HCT116 (cell line): ENCODE data around the gene TMEM187. TPM values are rescaled to one million over a fixed set of nuclear protein-coding genes. Genes with fewer than 3 reads are reported as not detected.

Experiments used
- ATAC-seq: fragments of 200-7000 bp; cut with Tn5 transposase; 2 replicates; pipeline ENCODE4 v1.9.1; 2020; ENCODE audit warnings: mild to moderate bottlenecking, moderate library complexity
- BruUV-seq: library from RNA; stranded (reverse); fragments of 400-500 nt; replicated peaks from 2 replicates; lab custom pipeline; 2021; lab: Mats Ljungman, UMichigan
- CTCF ChIA-PET: fragments of 300-600 bp; sonication (Branson Sonifier 250); formaldehyde crosslinking; loops from one replicate; lab custom pipeline; 2021; ENCODE audit warnings: antibody characterized with exemption; lab: Charles Lee
- POLR2A ChIA-PET: fragments of 300-600, 350-600 bp; sonication (Branson Sonifier 250); formaldehyde crosslinking; loops from one replicate; lab custom pipeline; 2021; ENCODE audit warnings: antibody characterized with exemption; lab: Charles Lee
- RAD21 ChIA-PET, 2 experiments: fragments of 300-600 bp; sonication (Branson Sonifier 250); formaldehyde crosslinking; loops; one replicate each; lab custom pipeline; 2023; ENCODE audit warnings: low total read pairs in 2 of 2; ENCODE audit not compliant: uncharacterized antibody in 2 of 2, unreplicated experiment in 2 of 2, low non-redundant PET in 1 of 2; lab: Charles Lee
- DNase-seq: peaks from one replicate; pipeline ENCODE4 v3.0.0-alpha.2; 2010; ENCODE audit warnings: low read depth, low spot score
- H2AFZ ChIP-seq: fragments of 200-600 bp; shearing (Covaris generic), sonication (generic); 2 replicates; pipeline ENCODE4 v1.6.1; 2017; ENCODE audit warnings: low read depth, mixed run types, mixed read lengths, antibody characterized with exemption, low read length; ENCODE audit not compliant: poor library complexity, severe bottlenecking
- H3K27ac ChIP-seq: 2 replicates; pipeline ENCODE4 v1.5.1; 2012; ENCODE audit warnings: low read depth, low read length
- H3K27me3 ChIP-seq: fragments of 200-600 bp; sonication (generic); 2 replicates; pipeline ENCODE4 v1.6.1; 2016; ENCODE audit warnings: mixed run types, low read length, mixed read lengths; ENCODE audit not compliant: insufficient read depth
- H3K36me3 ChIP-seq, 2 experiments: fragments of 200-500 bp in 1 of 2; fragments of 200-600 bp in 1 of 2; sonication (Bioruptor generic) in 1 of 2; sonication (generic) in 1 of 2; 2 replicates each; pipeline versions ENCODE4 v1.5.1 to v1.6.1; 2014 to 2016; ENCODE audit warnings: low read length in 2 of 2, inconsistent platforms in 1 of 2, mixed read lengths in 1 of 2, mixed run types in 1 of 2; ENCODE audit not compliant: insufficient read depth in 2 of 2, control insufficient read depth in 1 of 2
- H3K4me1 ChIP-seq, 2 experiments: fragments of 200-600 bp in 1 of 2; sonication (generic) in 1 of 2; 2 replicates each; pipeline versions ENCODE4 v1.5.1 to v1.6.1; 2012 to 2017; ENCODE audit warnings: low read length in 2 of 2, inconsistent platforms in 1 of 2, mild to moderate bottlenecking in 1 of 2, mixed read lengths in 1 of 2, mixed run types in 1 of 2, moderate library complexity in 1 of 2; ENCODE audit not compliant: insufficient read depth in 2 of 2, control insufficient read depth in 1 of 2
- H3K4me2 ChIP-seq: fragments of 200-600 bp; sonication (generic); 2 replicates; pipeline ENCODE4 v1.6.1; 2017; ENCODE audit warnings: mixed run types, low read length, mixed read lengths
- H3K4me3 ChIP-seq, 2 experiments: fragments of 200-600 bp in 1 of 2; sonication (generic) in 1 of 2; replicated peaks in 1 of 2; 2 replicates each; pipeline ENCODE4 v1.5.1; 2011 to 2016; ENCODE audit warnings: low read length in 2 of 2, control low read depth in 1 of 2, low read depth in 1 of 2, mild to moderate bottlenecking in 1 of 2, mixed read lengths in 1 of 2, mixed run types in 1 of 2
- H3K79me2 ChIP-seq: fragments of 200-600 bp; sonication (generic); 2 replicates; pipeline ENCODE4 v1.6.1; 2017; ENCODE audit warnings: mild to moderate bottlenecking, mixed run types, low read length, moderate library complexity, mixed read lengths; ENCODE audit not compliant: insufficient read depth
- H3K9ac ChIP-seq: fragments of 200-600 bp; sonication (generic); 2 replicates; pipeline ENCODE4 v1.6.1; 2016; ENCODE audit warnings: low read length, mixed read lengths
- H3K9me2 ChIP-seq: fragments of 200-600 bp; sonication (generic), shearing (Covaris generic); 2 replicates; pipeline ENCODE4 v1.6.1; 2017; ENCODE audit warnings: mixed run types, mild to moderate bottlenecking, moderate library complexity; ENCODE audit not compliant: insufficient read depth
- H3K9me3 ChIP-seq, 2 experiments: fragments of 200-500 bp in 1 of 2; fragments of 200-600 bp in 1 of 2; sonication (Bioruptor generic) in 1 of 2; sonication (generic) in 1 of 2; 2 replicates each; pipeline ENCODE4 v1.6.1; 2014 to 2017; ENCODE audit warnings: low read length in 2 of 2, mixed read lengths in 2 of 2, inconsistent platforms in 1 of 2, low read depth in 1 of 2, mild to moderate bottlenecking in 1 of 2, mixed run types in 1 of 2, moderate library complexity in 1 of 2; ENCODE audit not compliant: control insufficient read depth in 1 of 2, insufficient read depth in 1 of 2
- H4K20me1 ChIP-seq: fragments of 200-600 bp; sonication (generic), shearing (Covaris generic); 2 replicates; pipeline ENCODE4 v1.6.1; 2017; ENCODE audit warnings: mixed run types, mild to moderate bottlenecking, moderate library complexity; ENCODE audit not compliant: insufficient read depth
- ATF3 ChIP-seq: IDR thresholded peaks from 2 replicates; pipeline ENCODE4 v1.6.1; 2012
- CEBPB ChIP-seq: IDR thresholded peaks from 2 replicates; pipeline ENCODE4 v1.6.1; 2012; ENCODE audit warnings: low read depth
- ELF1 ChIP-seq: IDR thresholded peaks from 2 replicates; pipeline ENCODE4 v1.6.1; 2012; ENCODE audit warnings: low read depth, borderline replicate concordance
- EZH2 ChIP-seq: fragments of 200-600 bp; sonication (generic); IDR thresholded peaks from 2 replicates; pipeline ENCODE4 v1.6.1; 2017; ENCODE audit warnings: antibody characterized with exemption, mixed run types
- FOSL1 ChIP-seq: IDR thresholded peaks from 2 replicates; pipeline ENCODE4 v1.6.1; 2012; ENCODE audit warnings: low read depth
- JUND ChIP-seq: IDR thresholded peaks from 2 replicates; pipeline ENCODE4 v1.6.1; 2012
- MAX ChIP-seq: IDR thresholded peaks from 2 replicates; pipeline ENCODE4 v1.6.1; 2012
- POLR2A ChIP-seq: IDR thresholded peaks from 2 replicates; pipeline ENCODE4 v1.7.0; 2011; ENCODE audit warnings: borderline replicate concordance; ENCODE audit not compliant: insufficient read depth, insufficient read length; ENCODE audit errors: extremely low read depth
- POLR2AphosphoS5 ChIP-seq: IDR thresholded peaks from 2 replicates; pipeline ENCODE4 v1.6.1; 2011; ENCODE audit warnings: mild to moderate bottlenecking, low read depth, low read length, moderate library complexity
- RAD21 ChIP-seq: IDR thresholded peaks from 2 replicates; pipeline ENCODE4 v1.6.1; 2012; ENCODE audit warnings: low read depth, mild to moderate bottlenecking
- SIN3A ChIP-seq: IDR thresholded peaks from 2 replicates; pipeline ENCODE4 v1.6.1; 2012; ENCODE audit warnings: low read depth
- SP1 ChIP-seq: IDR thresholded peaks from 2 replicates; pipeline ENCODE4 v1.6.1; 2012; ENCODE audit warnings: low read depth
- SRF ChIP-seq: IDR thresholded peaks from 2 replicates; pipeline ENCODE4 v1.6.1; 2012; ENCODE audit warnings: low read depth
- TCF7L2 ChIP-seq: IDR thresholded peaks from 2 replicates; pipeline ENCODE4 v1.7.0; 2011; ENCODE audit warnings: borderline replicate concordance, inconsistent platforms; ENCODE audit not compliant: insufficient read depth, insufficient read length; ENCODE audit errors: extremely low read depth
- YY1 ChIP-seq: IDR thresholded peaks from 2 replicates; pipeline ENCODE4 v1.6.1; 2011; ENCODE audit warnings: low read length, low read depth, moderate library complexity, mild to moderate bottlenecking; ENCODE audit not compliant: insufficient replicate concordance; ENCODE audit errors: extremely low read depth
- ZFX ChIP-seq: fragments of 450-650 bp; IDR thresholded peaks from 2 replicates; pipeline ENCODE4 v1.6.1; 2017
- ZNF274 ChIP-seq: fragments of 200-500 bp; sonication (Bioruptor generic); IDR thresholded peaks from 2 replicates; pipeline ENCODE4 v1.6.1; 2014; ENCODE audit warnings: mild to moderate bottlenecking, low read depth, low read length, inconsistent platforms
- intact Hi-C: fragments of 100-400 bp; cut with micrococcal nuclease; formaldehyde crosslinking; loops from 2 replicates; pipeline ENCODE4 v1.10.0; 2022
- total RNA-seq: library from RNA; stranded (reverse); gene quantifications from one replicate; pipeline ENCODE4 v1.2.1, GENCODE V29; 2021; ENCODE audit not compliant: unreplicated experiment
- TF ChIP-seq, protein P1 (sequence below): IDR thresholded peaks from 2 replicates; pipeline ENCODE4 v1.6.1; 2011; ENCODE audit warnings: mild to moderate bottlenecking, low read length, moderate library complexity; ENCODE audit not compliant: insufficient replicate concordance; ENCODE audit errors: extremely low read depth

Gene TMEM187
- total RNA-seq, 1 experiment from 2014 or later: 12.6 TPM

DNA sequence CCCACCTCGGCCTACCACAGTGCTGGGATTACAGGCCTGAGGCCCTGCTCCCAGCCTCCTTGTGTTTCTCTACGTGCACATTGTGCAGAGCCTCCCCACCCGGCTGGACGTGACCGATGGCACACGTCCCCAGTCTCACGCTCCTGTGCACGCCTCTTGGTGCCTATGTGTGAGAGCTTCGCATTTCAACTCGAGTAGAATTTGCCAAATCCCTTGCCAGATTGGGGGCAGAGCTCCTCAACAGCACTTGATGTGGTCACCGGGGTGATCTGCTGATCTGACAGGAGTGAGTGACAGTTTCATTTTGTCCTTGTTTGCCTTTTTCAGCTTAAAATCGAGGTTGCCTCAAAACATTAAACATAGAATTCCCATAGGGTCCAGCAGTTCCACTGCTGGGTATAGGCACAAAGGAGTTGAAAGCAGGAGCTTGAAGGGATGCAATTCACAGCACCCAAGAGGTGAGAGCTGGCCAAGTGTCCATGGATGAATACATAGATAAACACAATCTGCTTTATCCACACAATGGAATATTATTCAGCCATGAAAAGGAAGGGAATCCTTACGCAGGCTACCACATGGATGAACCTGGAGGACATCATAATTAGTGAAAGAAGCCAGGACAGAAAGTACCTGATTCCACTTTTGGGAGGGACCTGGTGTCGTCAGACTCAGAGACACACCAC, 17.6 kb downstream of the TMEM187 start:
- no peak overlapping the region for H2AFZ ChIP-seq
- intact Hi-C loops: no loop called here
- H3K9me2 ChIP-seq: no peaks in the 10 kb centered on the region
- no peaks in the 10 kb centered on the region for H4K20me1 ChIP-seq
- H3K9me3 ChIP-seq: no peaks in the 10 kb centered on the region
- H3K4me3 ChIP-seq: no peak overlapping the region
- no TSS peak for BruUV-seq
- POLR2A ChIA-PET: interaction anchor here (0.9 kb wide), 1 partner anchor 64 kb away, joined by 3 read pairs; the partner anchor contains the start of gene ARHGAP4
- CTCF ChIA-PET: no interaction called here
- no peaks in the 10 kb centered on the region for H3K79me2 ChIP-seq
- no peak overlapping the region for H3K9ac ChIP-seq
- H3K27ac ChIP-seq: no peak overlapping the region
- TF ChIP-seq POLR2A (no peak), ZFX (no peak), MAX (no peak), YY1 (no peak), SIN3A (no peak), RAD21 (no peak), SRF (no peak), TCF7L2 (no peak), JUND (no peak), POLR2AphosphoS5 (no peak), ZNF274 (no peak), ELF1 (no peak), FOSL1 (no peak), CEBPB (no peak), SP1 (no peak), ATF3 (no peak), EZH2 (no peak)
- TF ChIP-seq, protein P1, sequence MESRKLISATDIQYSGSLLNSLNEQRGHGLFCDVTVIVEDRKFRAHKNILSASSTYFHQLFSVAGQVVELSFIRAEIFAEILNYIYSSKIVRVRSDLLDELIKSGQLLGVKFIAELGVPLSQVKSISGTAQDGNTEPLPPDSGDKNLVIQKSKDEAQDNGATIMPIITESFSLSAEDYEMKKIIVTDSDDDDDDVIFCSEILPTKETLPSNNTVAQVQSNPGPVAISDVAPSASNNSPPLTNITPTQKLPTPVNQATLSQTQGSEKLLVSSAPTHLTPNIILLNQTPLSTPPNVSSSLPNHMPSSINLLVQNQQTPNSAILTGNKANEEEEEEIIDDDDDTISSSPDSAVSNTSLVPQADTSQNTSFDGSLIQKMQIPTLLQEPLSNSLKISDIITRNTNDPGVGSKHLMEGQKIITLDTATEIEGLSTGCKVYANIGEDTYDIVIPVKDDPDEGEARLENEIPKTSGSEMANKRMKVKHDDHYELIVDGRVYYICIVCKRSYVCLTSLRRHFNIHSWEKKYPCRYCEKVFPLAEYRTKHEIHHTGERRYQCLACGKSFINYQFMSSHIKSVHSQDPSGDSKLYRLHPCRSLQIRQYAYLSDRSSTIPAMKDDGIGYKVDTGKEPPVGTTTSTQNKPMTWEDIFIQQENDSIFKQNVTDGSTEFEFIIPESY: no peak
- no peak for ATAC-seq
- no peak overlapping the region for H3K4me2 ChIP-seq
- RAD21 ChIA-PET: no interaction called here
- DNase-seq: no peak
- no peaks in the 10 kb centered on the region for H3K4me1 ChIP-seq
- H3K27me3 ChIP-seq: no peaks in the 10 kb centered on the region
- H3K36me3 ChIP-seq: no peaks in the 10 kb centered on the region
